NB4 (cell line): ENCODE data around the gene KCNK4.

Experiments used
- CTCF ChIP-seq: IDR thresholded peaks from one replicate; pipeline ENCODE4 v1.5.1; 2012; ENCODE audit warnings: low read depth, low read length
- MYC ChIP-seq: IDR thresholded peaks from 2 replicates; pipeline ENCODE4 v1.6.1; 2011; ENCODE audit warnings: low read depth, low read length
- POLR2A ChIP-seq: IDR thresholded peaks from 2 replicates; pipeline ENCODE4 v1.6.1; 2011; ENCODE audit warnings: mild to moderate bottlenecking; ENCODE audit not compliant: insufficient read length; ENCODE audit errors: extremely low read depth

DNA sequence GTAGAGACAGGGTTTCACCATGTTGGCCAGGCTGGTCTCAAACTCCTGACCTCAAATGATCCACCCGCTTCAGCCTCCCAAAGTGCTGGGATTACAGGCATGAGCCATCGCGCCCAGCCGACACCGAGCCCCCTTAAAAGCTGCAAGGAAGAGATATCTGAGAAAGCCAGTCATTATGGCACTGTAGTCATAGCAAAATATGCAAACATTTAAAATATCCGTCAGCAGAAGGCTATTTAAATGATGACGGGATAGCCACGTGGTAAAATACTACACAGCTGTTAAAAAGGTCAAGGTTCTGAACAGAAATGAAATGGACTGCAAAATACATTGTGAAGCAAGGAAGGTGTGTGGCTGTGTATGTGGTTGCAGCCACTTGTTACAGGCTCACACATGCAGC is 42.5 kb downstream of the KCNK4 start:
- TF ChIP-seq MYC (no peak), CTCF (no peak), POLR2A (no peak)
